Common myeloid progenitor, CD34-positive (primary cell): ENCODE measurements around the gene CC2D1A.

Source experiments
- CTCF ChIA-PET: fragments of 350-600 bp; sonication (Branson Sonifier 250); formaldehyde crosslinking; loops from one replicate; lab custom pipeline; 2021; ENCODE audit warnings: antibody characterized with exemption; lab: Charles Lee
- POLR2A ChIA-PET: fragments of 350-600 bp; sonication (Branson Sonifier 250); formaldehyde crosslinking; loops from one replicate; lab custom pipeline; 2021; ENCODE audit warnings: antibody characterized with exemption; lab: Charles Lee
- DNase-seq, 3 donors: peaks; one replicate each; pipeline versions ENCODE4 v3.0.0 to v3.0.0-alpha.2; 2013
- H3K27ac ChIP-seq, 2 experiments: 1 replicate in 1 of 2; 2 replicates in 1 of 2; pipeline ENCODE4 v1.7.0; 2013; ENCODE audit warnings: inconsistent platforms in 2 of 2, low read length in 2 of 2, mild to moderate bottlenecking in 2 of 2, low read depth in 1 of 2, moderate library complexity in 1 of 2; ENCODE audit not compliant: severe bottlenecking in 2 of 2, insufficient read depth in 1 of 2, poor library complexity in 1 of 2
- H3K27me3 ChIP-seq, 5 experiments: replicated peaks in 2 of 5; 1 replicate in 3 of 5; 2 replicates in 2 of 5; pipeline versions ENCODE4 v1.6.1 to v1.7.0; 2013; ENCODE audit warnings: low read length in 4 of 5, mild to moderate bottlenecking in 2 of 5, moderate library complexity in 2 of 5, inconsistent platforms in 1 of 5; ENCODE audit not compliant: insufficient read depth in 5 of 5, control insufficient read depth in 4 of 5
- H3K36me3 ChIP-seq, 4 experiments: 1 replicate in 2 of 4; 2 replicates in 2 of 4; pipeline versions ENCODE4 v1.6.1 to v1.7.0; 2013; ENCODE audit warnings: low read length in 3 of 4, control low read depth in 1 of 4, mild to moderate bottlenecking in 1 of 4; ENCODE audit not compliant: control insufficient read depth in 4 of 4, insufficient read depth in 4 of 4
- H3K4me1 ChIP-seq, 4 experiments: 1 replicate in 3 of 4; 2 replicates in 1 of 4; pipeline versions ENCODE4 v1.6.1 to v1.7.1; 2013; ENCODE audit warnings: low read length in 3 of 4, mild to moderate bottlenecking in 3 of 4, control low read depth in 1 of 4, inconsistent platforms in 1 of 4, moderate library complexity in 1 of 4; ENCODE audit not compliant: control insufficient read depth in 4 of 4, insufficient read depth in 4 of 4; ENCODE audit errors: control extremely low read depth in 1 of 4
- H3K4me3 ChIP-seq, 7 experiments: 1 replicate in 4 of 7; 2 replicates in 3 of 7; pipeline versions ENCODE4 v1.5.1 to v1.7.0; 2013; ENCODE audit warnings: mild to moderate bottlenecking in 7 of 7, low read length in 6 of 7, moderate library complexity in 6 of 7, inconsistent platforms in 2 of 7, low read depth in 2 of 7, control low read depth in 1 of 7; ENCODE audit not compliant: insufficient read depth in 4 of 7, control insufficient read depth in 1 of 7; ENCODE audit errors: extremely low read depth in 1 of 7
- H3K9me3 ChIP-seq, 5 experiments: 1 replicate in 4 of 5; 2 replicates in 1 of 5; pipeline versions ENCODE4 v1.6.1 to v1.7.1; 2013; ENCODE audit warnings: low read length in 4 of 5, mild to moderate bottlenecking in 2 of 5, inconsistent platforms in 1 of 5, low read depth in 1 of 5, moderate library complexity in 1 of 5; ENCODE audit not compliant: control insufficient read depth in 4 of 5, insufficient read depth in 2 of 5; ENCODE audit errors: control extremely low read depth in 1 of 5
- WGBS: methylation state at CpG from one replicate; pipeline ENCODE4 v1.1.5; 2013; ENCODE audit not compliant: insufficient coverage; 5-methylcytosine and 5-hydroxymethylcytosine counted together

CC2D1A gene

GRCh38 chr19:13979244-13979615, 73.2 kb downstream of the CC2D1A start:
- ChIA-PET POLR2A (interaction anchor here (1.0 to 2.5 kb wide), 4 partner anchors 22 to 90 kb away, joined by 3 to 24 read pairs (median 3); partner anchors contain the start of gene RFX1), CTCF (interaction anchor here (1.1 to 3.6 kb wide), 5 partner anchors 8 to 42 kb away, joined by 3 to 18 read pairs (median 9); no protein-coding TSS in a partner anchor)
- Histone ChIP-seq H3K9me3 (no peaks in the 10 kb centered on the region), H3K4me3 (peak overlapping the region; percentile 18 to 76 (median 39)), H3K27ac (peak overlapping the region in 1 of 2 experiments; percentile 49), H3K36me3 (peaks cover 0 to 24% (median 13%) of the 10 kb centered on the region in 4 experiments), H3K4me1 (peaks cover 0 to 63% (median 53%) of the 10 kb centered on the region in 4 experiments), H3K27me3 (no peaks in the 10 kb centered on the region)
- DNase-seq: peak in 2 of 3 donors; percentile 55 to 58
- 3% methylated on average over 12 of the region's 12 CpGs for WGBS

- Histone ChIP-seq H3K4me3 (peak overlapping the region in 5 of 7 experiments; percentile 38 to 76 (median 61)), H3K36me3 (peaks cover 0 to 21% (median 11%) of the 10 kb centered on the region in 4 experiments), H3K4me1 (peaks cover 0 to 67% (median 56%) of the 10 kb centered on the region in 4 experiments), H3K9me3 (no peaks in the 10 kb centered on the region), H3K27ac (peak overlapping the region in 1 of 2 experiments; percentile 49), H3K27me3 (no peaks in the 10 kb centered on the region)
- DNase-seq: no peak
- CTCF ChIA-PET: interaction anchor here (3.6 kb wide), 1 partner anchor 24 kb away, joined by 18 read pairs; no protein-coding TSS in a partner anchor
- WGBS: 62% methylated on average over 6 of the region's 12 CpGs
- POLR2A ChIA-PET: interaction anchor here (1.0 to 2.5 kb wide), 4 partner anchors 21 to 90 kb away, joined by 3 to 24 read pairs (median 3); partner anchors contain the start of gene RFX1
Measured at GRCh38 chr19:13979686-13980085, 73.7 kb downstream of the CC2D1A start.

GRCh38 chr19:13980340-13980739, 74.3 kb downstream of the CC2D1A start:
- peak overlapping the region in 1 of 7 experiments; percentile 13 for H3K4me3 ChIP-seq
- no peaks in the 10 kb centered on the region for H3K27me3 ChIP-seq
- H3K4me1 ChIP-seq: peaks cover 0 to 74% (median 60%) of the 10 kb centered on the region in 4 experiments
- ChIA-PET POLR2A (no interaction called here), CTCF (interaction anchor here (1.1 to 1.4 kb wide), 3 partner anchors 28 to 46 kb away, joined by 3 to 4 read pairs (median 3); no protein-coding TSS in a partner anchor)
- 88% methylated on average over 12 of the region's 15 CpGs for WGBS
- H3K36me3 ChIP-seq: peaks cover 0 to 19% (median 11%) of the 10 kb centered on the region in 4 experiments
- H3K9me3 ChIP-seq: no peaks in the 10 kb centered on the region
- H3K27ac ChIP-seq: peak overlapping the region in 1 of 2 experiments; percentile 49
- DNase-seq: no peak
